Vagina (tissue), 2 donors: ENCODE results near the gene SIGLEC14. TPM values are rescaled to one million over a fixed set of nuclear protein-coding genes. Genes with fewer than 3 reads are reported as not detected.

ENCODE experiments used
- DNase-seq, 2 donors: peaks; one replicate each; pipeline ENCODE4 v3.0.0-alpha.2; 2017; ENCODE audit errors: extremely low spot score in 2 of 2
- H3K27ac ChIP-seq: fragments of 200-600 bp; sonication (generic); one replicate; pipeline ENCODE4 v1.5.1; 2019
- H3K27me3 ChIP-seq: fragments of 200-600 bp; sonication (generic); one replicate; pipeline ENCODE4 v1.5.1; 2019
- H3K36me3 ChIP-seq, 2 donors: fragments of 200-600 bp; sonication (generic); one replicate each; pipeline ENCODE4 v1.5.1; 2017 to 2019
- H3K4me1 ChIP-seq: fragments of 200-600 bp; sonication (generic); one replicate; pipeline ENCODE4 v1.5.1; 2019
- H3K4me3 ChIP-seq, 2 donors: fragments of 200-600 bp; sonication (generic); 1 replicate in 1 of 2; 2 replicates in 1 of 2; pipeline ENCODE4 v1.5.1; 2016 to 2019
- H3K9me3 ChIP-seq: fragments of 200-600 bp; sonication (generic); one replicate; pipeline ENCODE4 v1.5.1; 2019
- CTCF ChIP-seq, 3 experiments: fragments of 450-650 bp in 2 of 3; fragments of 200-600 bp in 1 of 3; sonication (generic) in 1 of 3; IDR thresholded peaks; one replicate each; pipeline ENCODE4 v1.5.1; 2017 to 2019; ENCODE audit warnings: antibody characterized with exemption in 3 of 3, mild to moderate bottlenecking in 2 of 3, moderate library complexity in 2 of 3
- POLR2A ChIP-seq, 2 donors: fragments of 450-650 bp; IDR thresholded peaks; one replicate each; pipeline ENCODE4 v1.6.1; 2017; ENCODE audit warnings: antibody characterized with exemption in 2 of 2, mild to moderate bottlenecking in 2 of 2, moderate library complexity in 2 of 2
- POLR2AphosphoS5 ChIP-seq, 2 donors: sonication (generic); formaldehyde crosslinking; IDR thresholded peaks; one replicate each; pipeline ENCODE4 v1.9.0; 2017; ENCODE audit warnings: antibody characterized with exemption in 2 of 2, mild to moderate bottlenecking in 2 of 2, low read depth in 1 of 2; ENCODE audit not compliant: insufficient read depth in 1 of 2
- intact Hi-C: fragments of 100-400 bp; cut with DNase I; formaldehyde crosslinking; loops from one replicate; pipeline ENCODE4 v1.15.1; 2023
- total RNA-seq: library from RNA; depleted of rRNA; stranded (reverse); fragments of >200 nt; gene quantifications from one replicate; pipeline ENCODE4 v1.2.3, GENCODE V29; 2016

Gene SIGLEC14
- total RNA-seq, 1 donor from 2014 or later, result not detected

DNA sequence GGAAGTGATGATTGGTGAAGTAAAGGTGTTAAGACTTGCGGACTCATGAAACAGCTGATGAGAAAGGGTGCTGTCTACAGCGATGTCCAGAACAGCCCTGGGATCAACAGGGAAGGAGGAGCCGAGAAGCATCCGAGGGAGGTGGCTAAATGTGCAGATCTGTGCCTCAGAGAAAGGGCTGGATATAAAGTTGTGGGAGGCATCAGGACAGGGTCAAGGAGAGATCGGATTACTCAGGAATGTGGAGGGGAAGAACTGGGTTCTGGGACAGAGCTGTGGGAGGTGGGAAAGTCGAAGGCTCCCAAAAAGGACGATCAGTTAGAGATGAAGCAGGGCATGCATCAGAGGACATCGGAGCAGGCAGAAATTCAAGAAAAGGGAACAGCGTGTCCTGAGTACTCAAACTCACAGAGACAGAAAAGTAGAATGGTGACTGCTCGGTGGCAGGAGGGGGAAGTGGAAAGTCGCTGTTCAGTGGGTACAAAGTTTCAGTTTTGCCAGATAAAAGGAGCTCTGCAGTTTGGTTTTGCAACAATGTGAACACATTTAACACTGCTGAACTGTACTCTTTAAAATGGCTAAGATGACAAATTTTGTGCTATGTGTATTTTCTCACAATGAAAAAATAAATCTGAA is 1.9 kb downstream of the SIGLEC14 start:
- intact Hi-C loops, result no loop called here
- Histone ChIP-seq H3K4me1 (no peaks in the 10 kb centered on the region), H3K9me3 (no peaks in the 10 kb centered on the region), H3K27ac (no peak overlapping the region), H3K36me3 (no peaks in the 10 kb centered on the region), H3K4me3 (no peak overlapping the region), H3K27me3 (no peaks in the 10 kb centered on the region)
- TF ChIP-seq POLR2A (IDR thresholded peaks at IDR 0.05) (no peak), CTCF (IDR thresholded peaks at IDR 0.05) (no peak), POLR2AphosphoS5 (IDR thresholded peaks at IDR 0.05; ENCODE audit: insufficient read depth in 1 of 2, low read depth in 1 of 2) (no peak)
- DNase-seq, result no peak

DNA sequence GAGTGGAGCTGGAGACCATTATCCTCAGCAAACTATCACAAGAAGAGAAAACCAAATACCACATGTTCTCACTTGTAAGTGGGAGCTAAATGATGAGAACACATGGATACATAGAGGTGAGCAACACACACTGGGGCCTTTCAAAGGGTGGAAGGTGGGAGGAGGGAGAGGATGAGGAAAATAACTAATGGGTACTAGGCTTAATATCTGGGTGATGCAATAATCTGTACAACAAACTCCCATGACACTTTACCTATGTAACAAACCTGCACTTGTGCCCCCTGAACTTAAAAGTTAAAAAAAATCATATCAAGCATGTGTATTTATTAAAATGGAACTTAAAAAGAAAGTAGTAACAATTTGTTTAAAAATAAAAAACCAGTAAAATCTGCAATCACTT is 5.0 kb downstream of the SIGLEC14 start:
- Histone ChIP-seq H3K4me1 (no peaks in the 10 kb centered on the region), H3K4me3 (no peak overlapping the region), H3K9me3 (no peaks in the 10 kb centered on the region), H3K27ac (no peak overlapping the region), H3K36me3 (no peaks in the 10 kb centered on the region), H3K27me3 (no peaks in the 10 kb centered on the region)
- intact Hi-C loops, result no loop called here
- no peak for DNase-seq
- TF ChIP-seq CTCF (IDR thresholded peaks at IDR 0.05) (no peak), POLR2A (IDR thresholded peaks at IDR 0.05) (no peak), POLR2AphosphoS5 (IDR thresholded peaks at IDR 0.05; ENCODE audit: insufficient read depth in 1 of 2, low read depth in 1 of 2) (no peak)

- no peaks in the 10 kb centered on the region for H3K27me3 ChIP-seq
- no peaks in the 10 kb centered on the region for H3K9me3 ChIP-seq
- DNase-seq, result no peak
- intact Hi-C loops, result no loop called here
- no peak overlapping the region for H3K27ac ChIP-seq
- TF ChIP-seq POLR2A (IDR thresholded peaks at IDR 0.05) (no peak), POLR2AphosphoS5 (IDR thresholded peaks at IDR 0.05; ENCODE audit: insufficient read depth in 1 of 2, low read depth in 1 of 2) (no peak)
- no peak overlapping the region for H3K4me3 ChIP-seq
- H3K36me3 ChIP-seq, result no peaks in the 10 kb centered on the region
- no peaks in the 10 kb centered on the region for H3K4me1 ChIP-seq
Measured at GRCh38 chr19:51640386-51640785, 6.2 kb downstream of the SIGLEC14 start.

- no peak for TF ChIP-seq CTCF (IDR thresholded peaks at IDR 0.05)
- no peak for TF ChIP-seq POLR2AphosphoS5 (IDR thresholded peaks at IDR 0.05; ENCODE audit: insufficient read depth in 1 of 2, low read depth in 1 of 2)
- no peak for TF ChIP-seq POLR2A (IDR thresholded peaks at IDR 0.05)
- H3K9me3 ChIP-seq, result no peaks in the 10 kb centered on the region
- no peaks in the 10 kb centered on the region for H3K27me3 ChIP-seq
- no peak overlapping the region for H3K27ac ChIP-seq
- no peak for DNase-seq
- H3K4me3 ChIP-seq, result no peak overlapping the region
- no peaks in the 10 kb centered on the region for H3K36me3 ChIP-seq
- H3K4me1 ChIP-seq, result no peaks in the 10 kb centered on the region
- intact Hi-C loops, result no loop called here
Measured at GRCh38 chr19:51639916-51640315, 6.7 kb downstream of the SIGLEC14 start.

- intact Hi-C loops, result no loop called here
- H3K4me3 ChIP-seq, result no peak overlapping the region
- no peak overlapping the region for H3K27ac ChIP-seq
- H3K4me1 ChIP-seq, result no peaks in the 10 kb centered on the region
- H3K27me3 ChIP-seq, result no peaks in the 10 kb centered on the region
- no peak for TF ChIP-seq POLR2AphosphoS5 (IDR thresholded peaks at IDR 0.05; ENCODE audit: insufficient read depth in 1 of 2, low read depth in 1 of 2)
- no peak for TF ChIP-seq POLR2A (IDR thresholded peaks at IDR 0.05)
- no peak for TF ChIP-seq CTCF (IDR thresholded peaks at IDR 0.05)
- no peaks in the 10 kb centered on the region for H3K9me3 ChIP-seq
- H3K36me3 ChIP-seq, result no peaks in the 10 kb centered on the region
- DNase-seq, result no peak
Measured at GRCh38 chr19:51637362-51637978, 9.2 kb downstream of the SIGLEC14 start.
